ENCODE data around the gene CYSRT1.

DNA sequence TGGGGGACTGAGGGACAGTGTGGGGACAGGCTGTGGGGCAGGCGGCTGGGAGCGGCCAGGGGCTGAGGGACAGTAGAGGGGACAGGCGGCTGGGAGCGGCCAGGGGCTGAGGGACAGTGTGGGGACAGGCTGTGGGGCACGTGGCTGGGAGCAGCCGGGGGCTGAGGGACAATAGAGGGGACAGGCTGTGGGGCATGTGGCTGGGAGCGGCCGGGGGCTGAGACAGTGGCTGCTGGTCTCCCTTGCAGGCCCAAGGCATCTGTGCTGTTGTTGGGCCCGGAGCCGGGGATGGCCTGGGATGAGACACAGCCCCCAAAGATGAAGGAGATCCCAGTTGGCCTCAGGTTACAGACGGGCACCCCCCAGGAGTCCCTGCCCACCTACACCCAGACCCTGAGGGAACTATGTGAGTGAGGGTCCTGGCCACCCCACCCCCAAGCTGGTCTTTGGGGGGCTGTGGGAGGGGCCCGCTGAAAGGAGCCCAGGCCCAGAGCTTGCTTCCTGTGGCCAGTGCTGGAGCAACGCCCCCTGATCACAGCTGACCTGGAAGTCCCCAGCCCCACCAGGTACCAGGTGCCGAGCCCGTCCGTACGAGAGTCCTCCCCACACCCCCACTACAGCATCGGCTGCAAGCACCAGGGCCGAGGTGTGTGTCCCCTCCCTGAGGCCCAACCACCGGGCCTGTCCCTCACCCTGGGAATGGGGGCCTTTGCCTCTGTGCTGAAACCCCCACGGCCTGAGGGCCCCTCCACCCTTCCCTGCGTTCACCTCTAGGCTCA, 26.7 kb downstream of the CYSRT1 start:
- no peak for TF ChIP-seq TAF1 (IDR thresholded peaks at IDR 0.05; ENCODE audit: borderline replicate concordance, low read depth, low read length)
- no peak for TF ChIP-seq POLR2AphosphoS5 (IDR thresholded peaks at IDR 0.05; ENCODE audit: low read depth, low read length)
- no peak for TF ChIP-seq POLR2A (IDR thresholded peaks at IDR 0.05; ENCODE audit: low read depth, low read length)
